Small intestine (tissue), 7 donors: Measurements from ENCODE around the gene POLK. TPM values are rescaled to one million over a fixed set of nuclear protein-coding genes. Genes with fewer than 3 reads are reported as not detected.
A peak's percentile ranks its signal among the peaks of the same experiment; 100 is the strongest.
"Not testable (repeated sequence)": the region's sequence is repeated elsewhere in the genome, so short reads cannot be mapped to it uniquely, and the experiment has no call there.

Experiments
- DNase-seq, 2 donors: peaks; one replicate each; pipeline versions ENCODE4 v3.0.0 to v3.0.0-alpha.2; 2013
- FAIRE-seq: peaks from 2 replicates; lab custom pipeline; 2012; peaks lifted over from hg19 to GRCh38; lab: Jason Lieb, UNC
- H3K27ac ChIP-seq, 3 donors: one replicate each; pipeline ENCODE4 v1.5.1; 2013; ENCODE audit warnings: low read length in 2 of 3, mild to moderate bottlenecking in 2 of 3, control low read depth in 1 of 3, inconsistent platforms in 1 of 3, low read depth in 1 of 3, moderate library complexity in 1 of 3
- H3K27me3 ChIP-seq, 3 donors: one replicate each; pipeline ENCODE4 v1.6.1; 2013; ENCODE audit warnings: low read length in 3 of 3, inconsistent platforms in 1 of 3; ENCODE audit not compliant: control insufficient read depth in 3 of 3, insufficient read depth in 3 of 3
- H3K36me3 ChIP-seq, 3 donors: one replicate each; pipeline ENCODE4 v1.6.1; 2013; ENCODE audit warnings: low read length in 3 of 3, inconsistent platforms in 1 of 3, low read depth in 1 of 3, mild to moderate bottlenecking in 1 of 3, moderate library complexity in 1 of 3; ENCODE audit not compliant: control insufficient read depth in 3 of 3, insufficient read depth in 2 of 3
- H3K4me1 ChIP-seq, 3 donors: one replicate each; pipeline ENCODE4 v1.6.1; 2013; ENCODE audit warnings: low read length in 2 of 3, inconsistent platforms in 1 of 3, low read depth in 1 of 3, mild to moderate bottlenecking in 1 of 3, moderate library complexity in 1 of 3; ENCODE audit not compliant: control insufficient read depth in 3 of 3, insufficient read depth in 2 of 3
- H3K4me3 ChIP-seq, 3 donors: one replicate each; pipeline ENCODE4 v1.5.1; 2013; ENCODE audit warnings: low read length in 3 of 3, control low read depth in 1 of 3, inconsistent platforms in 1 of 3, low read depth in 1 of 3, mild to moderate bottlenecking in 1 of 3, moderate library complexity in 1 of 3
- H3K9me3 ChIP-seq, 2 donors: one replicate each; pipeline ENCODE4 v1.6.1; 2013; ENCODE audit warnings: low read depth in 1 of 2, low read length in 1 of 2; ENCODE audit not compliant: control insufficient read depth in 2 of 2, insufficient read depth in 1 of 2
- WGBS, 3 donors: extraction: QIAGEN DNeasy Blood & Tissue Kit; methylation state at CpG; one replicate each; pipeline ENCODE4 v1.1.7; 2013; 5-methylcytosine and 5-hydroxymethylcytosine counted together
- polyA plus RNA-seq, 4 donors: library from polyadenylated mRNA; stranded (reverse) in 3 of 4; unstranded in 1 of 4; fragments of 200-250 nt in 3 of 4; fragments of 120-200 nt in 1 of 4; gene quantifications; one replicate each; pipeline versions ENCODE4 v1.2.1 to v1.2.3, GENCODE V29; 2013
- donor health status: healthy with polysubstance abuse.
- donor health status: control.
- donor health status: control.
- donor health status: Bipolar disorder and iron deficiency.
- donor health status: healthy.

The POLK gene
- polyA plus RNA-seq, 4 donors, result 3.2 to 14.4 (median 4.6) TPM

- peaks cover 0 to 10% (median 5%) of the 10 kb centered on the region in 3 donors for H3K36me3 ChIP-seq
- no peaks in the 10 kb centered on the region for H3K27me3 ChIP-seq
- no peaks in the 10 kb centered on the region for H3K9me3 ChIP-seq
- H3K4me3 ChIP-seq, result no peak overlapping the region
- no peaks in the 10 kb centered on the region for H3K4me1 ChIP-seq
- WGBS, 3 donors, result 97 to 98% (median 98%) methylated on average over 7 of the region's 7 CpGs
- H3K27ac ChIP-seq, result no peak overlapping the region
- FAIRE-seq (no peak), DNase-seq (no peak)
Measured at GRCh38 chr5:75498208-75498777, 13.4 kb upstream of the POLK start.

DNA sequence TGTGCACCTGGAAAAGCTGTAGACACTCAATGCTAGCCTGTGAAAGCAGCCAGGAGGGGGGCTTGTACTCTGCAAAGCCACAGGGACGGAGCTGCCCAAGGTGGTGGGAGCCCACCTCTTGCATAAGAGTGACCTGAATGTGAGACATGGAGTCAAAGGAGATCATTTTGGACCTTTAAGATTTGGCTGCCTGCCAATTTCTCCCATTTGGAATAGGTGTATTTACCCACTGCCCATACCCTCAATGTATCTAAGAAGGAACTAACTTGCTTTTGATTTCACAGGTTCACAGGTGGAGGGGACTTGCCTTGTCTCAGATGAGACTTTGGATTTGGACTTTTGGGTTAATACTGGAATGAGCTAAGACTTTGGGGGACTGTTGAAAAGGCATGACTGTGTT, 12.8 kb upstream of the POLK start:
- not testable (repeated sequence) for H3K27ac ChIP-seq, H3K4me3 ChIP-seq, H3K27me3 ChIP-seq, H3K4me1 ChIP-seq, H3K9me3 ChIP-seq, DNase-seq, FAIRE-seq
- H3K36me3 ChIP-seq, result peaks cover 0 to 10% (median 5%) of the 10 kb centered on the region in 3 donors
- WGBS, 3 donors, result 100% methylated on average over 1 of the region's 1 CpG

DNA sequence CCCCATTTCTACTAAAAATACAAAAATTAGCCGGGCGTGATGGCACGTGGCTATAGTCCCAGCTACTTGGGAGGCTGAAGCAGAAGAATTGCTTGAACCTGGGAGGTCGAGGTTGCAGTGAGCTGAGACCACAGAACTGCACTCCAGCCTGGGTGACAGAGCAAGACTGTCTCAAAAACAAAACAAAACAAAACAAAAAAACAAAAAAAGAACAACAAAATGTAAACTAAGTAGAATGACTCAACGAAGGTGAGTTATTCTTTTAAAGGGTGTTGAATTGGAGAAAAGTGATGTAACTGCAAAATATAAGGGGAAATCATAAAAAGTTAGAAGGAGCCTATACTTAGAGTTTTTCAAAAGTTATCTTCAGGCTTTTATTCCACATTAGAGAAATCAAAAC, 6.6 kb upstream of the POLK start:
- not testable (repeated sequence) for H3K9me3 ChIP-seq, H3K4me3 ChIP-seq, FAIRE-seq, H3K27ac ChIP-seq, DNase-seq, H3K4me1 ChIP-seq, H3K27me3 ChIP-seq
- 90 to 94% (median 90%) methylated on average over 5 of the region's 5 CpGs for WGBS, 3 donors
- H3K36me3 ChIP-seq, result peaks cover 0 to 11% (median 0%) of the 10 kb centered on the region in 3 donors

GRCh38 chr5:75507841-75508240, 3.9 kb upstream of the POLK start:
- Histone ChIP-seq H3K27ac (no peak overlapping the region), H3K4me3 (no peak overlapping the region), H3K36me3 (peaks cover 0 to 8% (median 0%) of the 10 kb centered on the region in 3 donors), H3K27me3 (no peaks in the 10 kb centered on the region), H3K9me3 (peaks cover 0 to 4% of the 10 kb centered on the region in 2 donors), H3K4me1 (peaks cover 0 to 11% (median 0%) of the 10 kb centered on the region in 3 donors)
- DNase-seq, result no peak
- 83 to 94% (median 93%) methylated on average over 1 of the region's 1 CpG for WGBS, 3 donors
- no peak for FAIRE-seq

- Histone ChIP-seq H3K27ac (peak overlapping the region in 1 of 3 donors; percentile 94), H3K36me3 (peaks cover 0 to 8% (median 0%) of the 10 kb centered on the region in 3 donors), H3K4me3 (peak overlapping the region in 2 of 3 donors; percentile 97 to 100), H3K9me3 (peaks cover 0 to 4% of the 10 kb centered on the region in 2 donors), H3K27me3 (no peaks in the 10 kb centered on the region), H3K4me1 (peaks cover 0 to 12% (median 0%) of the 10 kb centered on the region in 3 donors)
- FAIRE-seq, result no peak
- DNase-seq, result no peak
- 38 to 55% (median 54%) methylated on average over 4 of the region's 4 CpGs for WGBS, 3 donors
Measured at GRCh38 chr5:75509546-75509945, 2.1 kb upstream of the POLK start.

DNA sequence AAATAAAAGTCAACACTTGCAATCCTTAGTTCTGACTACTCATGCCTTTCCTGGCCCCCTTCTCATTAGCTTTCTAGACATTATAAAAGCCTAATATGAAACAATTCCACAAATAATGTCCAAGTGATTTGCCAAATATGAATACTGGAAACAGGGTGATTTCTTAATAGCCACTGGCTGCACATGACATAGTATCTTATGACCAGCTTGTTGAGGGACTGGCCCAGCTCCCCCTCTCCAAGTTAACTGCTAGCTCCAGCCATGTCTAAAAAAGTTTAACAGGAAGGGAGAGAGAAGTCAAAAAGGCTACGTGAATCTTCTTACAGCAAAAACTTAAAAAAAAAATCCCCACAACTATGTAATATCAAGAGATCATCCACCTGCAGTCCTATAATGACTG, 1.7 kb upstream of the POLK start:
- Histone ChIP-seq H3K4me3 (peak overlapping the region in 2 of 3 donors; percentile 97 to 100), H3K27me3 (no peaks in the 10 kb centered on the region), H3K4me1 (peaks cover 0 to 12% (median 0%) of the 10 kb centered on the region in 3 donors), H3K36me3 (peaks cover 0 to 5% (median 0%) of the 10 kb centered on the region in 3 donors), H3K9me3 (peaks cover 0 to 4% of the 10 kb centered on the region in 2 donors), H3K27ac (peak overlapping the region in 1 of 3 donors; percentile 94)
- no peak for FAIRE-seq
- WGBS, 3 donors, result 0 to 11% (median 0%) methylated on average over 1 of the region's 1 CpG
- DNase-seq, result peak; percentile 9 to 55

- Histone ChIP-seq H3K9me3 (peaks cover 0 to 4% of the 10 kb centered on the region in 2 donors), H3K36me3 (peaks cover 0 to 4% (median 0%) of the 10 kb centered on the region in 3 donors), H3K27ac (peak overlapping the region; percentile 94 to 97 (median 94)), H3K4me3 (peak overlapping the region; percentile 96 to 100 (median 97)), H3K4me1 (peaks cover 0 to 12% (median 0%) of the 10 kb centered on the region in 3 donors), H3K27me3 (no peaks in the 10 kb centered on the region)
- FAIRE-seq (no peak), DNase-seq (peak in 1 of 2 donors; percentile 40)
- 0 to 1% (median 0%) methylated on average over 15 of the region's 15 CpGs for WGBS, 3 donors
Measured at GRCh38 chr5:75510417-75510835, 1.3 kb upstream of the POLK start.

GRCh38 chr5:75510836-75511434, 756 bp upstream of the POLK start:
- H3K4me3 ChIP-seq, result peak overlapping the region; percentile 96 to 100 (median 97)
- H3K27ac ChIP-seq, result peak overlapping the region; percentile 94 to 97 (median 94)
- peaks cover 0 to 4% of the 10 kb centered on the region in 2 donors for H3K9me3 ChIP-seq
- DNase-seq (peak; percentile 69 to 90), FAIRE-seq (no peak)
- no peaks in the 10 kb centered on the region for H3K27me3 ChIP-seq
- H3K4me1 ChIP-seq, result peaks cover 0 to 10% (median 0%) of the 10 kb centered on the region in 3 donors
- 0 to 1% (median 0%) methylated on average over 43 to 54 of the region's 54 CpGs for WGBS, 3 donors
- peaks cover 0 to 4% (median 0%) of the 10 kb centered on the region in 3 donors for H3K36me3 ChIP-seq
